Measurements from ENCODE around the gene FAIM2.

FAIM2 gene

GRCh38 chr12:49921299-49921698 lies 17.6 kb upstream of the FAIM2 start:
- in situ Hi-C loops (cut with MboI; ENCODE audit: low sequenced_read_pairs): no loop called here

- in situ Hi-C loops (cut with MboI; ENCODE audit: low sequenced_read_pairs): no loop called here
Observed at GRCh38 chr12:49920915-49921286, 17.2 kb upstream of the FAIM2 start.

GRCh38 chr12:49920241-49920914 lies 16.7 kb upstream of the FAIM2 start:
- in situ Hi-C loops (cut with MboI; ENCODE audit: low sequenced_read_pairs): no loop called here

- in situ Hi-C loops (cut with MboI; ENCODE audit: low sequenced_read_pairs): no loop called here
Observed at GRCh38 chr12:49917788-49918173, 14.1 kb upstream of the FAIM2 start.

GRCh38 chr12:49917166-49917787 lies 13.6 kb upstream of the FAIM2 start:
- in situ Hi-C loops (cut with MboI; ENCODE audit: low sequenced_read_pairs): no loop called here

- in situ Hi-C loops (cut with MboI; ENCODE audit: low sequenced_read_pairs): no loop called here
Observed at GRCh38 chr12:49916129-49916919, 12.6 kb upstream of the FAIM2 start.

GRCh38 chr12:49912345-49913255 lies 8.9 kb upstream of the FAIM2 start:
- in situ Hi-C loops (cut with MboI; ENCODE audit: low sequenced_read_pairs): no loop called here

- in situ Hi-C loops (cut with MboI; ENCODE audit: low sequenced_read_pairs): no loop called here
Observed at GRCh38 chr12:49911213-49911605, 7.5 kb upstream of the FAIM2 start.

GRCh38 chr12:49910331-49911212 lies 6.9 kb upstream of the FAIM2 start:
- in situ Hi-C loops (cut with MboI; ENCODE audit: low sequenced_read_pairs): no loop called here

- in situ Hi-C loops (cut with MboI; ENCODE audit: low sequenced_read_pairs): no loop called here
Observed at GRCh38 chr12:49909826-49910225, 6.1 kb upstream of the FAIM2 start.

GRCh38 chr12:49909356-49909755 lies 5.7 kb upstream of the FAIM2 start:
- in situ Hi-C loops (cut with MboI; ENCODE audit: low sequenced_read_pairs): no loop called here

GRCh38 chr12:49907352-49907751 lies 3.7 kb upstream of the FAIM2 start:
- in situ Hi-C loops (cut with MboI; ENCODE audit: low sequenced_read_pairs): no loop called here

- in situ Hi-C loops (cut with MboI; ENCODE audit: low sequenced_read_pairs): no loop called here
Observed at GRCh38 chr12:49905718-49906314, 2.1 kb upstream of the FAIM2 start.

GRCh38 chr12:49904601-49905000 lies 901 bp upstream of the FAIM2 start:
- in situ Hi-C loops (cut with MboI; ENCODE audit: low sequenced_read_pairs): no loop called here

GRCh38 chr12:49903351-49903699 lies 375 bp downstream of the FAIM2 start:
- in situ Hi-C loops (cut with MboI; ENCODE audit: low sequenced_read_pairs): no loop called here

GRCh38 chr12:49902399-49903350 lies 1.0 kb downstream of the FAIM2 start:
- in situ Hi-C loops (cut with MboI; ENCODE audit: low sequenced_read_pairs): no loop called here

GRCh38 chr12:49901986-49902385 lies 1.7 kb downstream of the FAIM2 start:
- in situ Hi-C loops (cut with MboI; ENCODE audit: low sequenced_read_pairs): no loop called here

- in situ Hi-C loops (cut with MboI; ENCODE audit: low sequenced_read_pairs): no loop called here
Observed at GRCh38 chr12:49901026-49901425, 2.7 kb downstream of the FAIM2 start.

GRCh38 chr12:49900371-49900770 lies 3.3 kb downstream of the FAIM2 start:
- in situ Hi-C loops (cut with MboI; ENCODE audit: low sequenced_read_pairs): no loop called here

Data from HL-60/S4 treated with retinoic acid at 250 ng/mL for 4 days and 3 days (cell line).